ENCODE data around the gene GYPA. TPM values are rescaled to one million over a fixed set of nuclear protein-coding genes. Genes with fewer than 3 reads are reported as not detected.
"Not testable (repeated sequence)": the region's sequence is repeated elsewhere in the genome, so short reads cannot be mapped to it uniquely, and the experiment has no call there.

Gene GYPA
- total RNA-seq, 1 donor: under 0.01 TPM

GRCh38 chr4:144130167-144130566 lies 10.4 kb downstream of the GYPA start:
- not testable (repeated sequence) for DNase-seq (ENCODE audit: low read depth in 2 of 3, low spot score in 2 of 3)

- not testable (repeated sequence) for DNase-seq (ENCODE audit: low read depth in 2 of 3, low spot score in 2 of 3)
These were observed 11.1 kb downstream of the GYPA start for GRCh38 chr4:144129336-144129875.

- not testable (repeated sequence) for DNase-seq (ENCODE audit: low read depth in 2 of 3, low spot score in 2 of 3)
These were observed 11.7 kb downstream of the GYPA start for GRCh38 chr4:144128709-144129320.

- DNase-seq (ENCODE audit: low read depth in 2 of 3, low spot score in 2 of 3): not testable (repeated sequence)
These were observed 15.4 kb downstream of the GYPA start for GRCh38 chr4:144125109-144125508.

- peak in 2 of 3 donors; percentile 12 to 60 for DNase-seq (ENCODE audit: low read depth in 2 of 3, low spot score in 2 of 3)
These were observed 16.4 kb downstream of the GYPA start for GRCh38 chr4:144123982-144124635.

- DNase-seq (ENCODE audit: low read depth in 2 of 3, low spot score in 2 of 3): not testable (repeated sequence)
These were observed 17.2 kb downstream of the GYPA start for GRCh38 chr4:144123269-144123668.

GRCh38 chr4:144119752-144120151 lies 20.8 kb downstream of the GYPA start:
- DNase-seq (ENCODE audit: low read depth in 2 of 3, low spot score in 2 of 3): not testable (repeated sequence)

- DNase-seq (ENCODE audit: low read depth in 2 of 3, low spot score in 2 of 3): no peak
These were observed 25.0 kb downstream of the GYPA start for GRCh38 chr4:144115519-144115918.

GRCh38 chr4:144113546-144113945 lies 27.0 kb downstream of the GYPA start:
- DNase-seq (ENCODE audit: low read depth in 2 of 3, low spot score in 2 of 3): no peak

GRCh38 chr4:144104509-144105130 lies 35.9 kb downstream of the GYPA start:
- DNase-seq (ENCODE audit: low read depth in 2 of 3, low spot score in 2 of 3): no peak

GRCh38 chr4:144097776-144098175 lies 42.7 kb downstream of the GYPA start:
- not testable (repeated sequence) for DNase-seq (ENCODE audit: low read depth in 2 of 3, low spot score in 2 of 3)

- DNase-seq (ENCODE audit: low read depth in 2 of 3, low spot score in 2 of 3): peak in 1 of 3 donors; percentile 45
These were observed 46.5 kb downstream of the GYPA start for GRCh38 chr4:144093995-144094394.

- DNase-seq (ENCODE audit: low read depth in 2 of 3, low spot score in 2 of 3): not testable (repeated sequence)
These were observed 49.3 kb downstream of the GYPA start for GRCh38 chr4:144091181-144091580.

- DNase-seq (ENCODE audit: low read depth in 2 of 3, low spot score in 2 of 3): no peak
These were observed 49.8 kb downstream of the GYPA start for GRCh38 chr4:144090744-144091143.

- DNase-seq (ENCODE audit: low read depth in 2 of 3, low spot score in 2 of 3): not testable (repeated sequence)
These were observed 58.5 kb downstream of the GYPA start for GRCh38 chr4:144082053-144082452.

GRCh38 chr4:144080135-144080534 lies 60.4 kb downstream of the GYPA start:
- not testable (repeated sequence) for DNase-seq (ENCODE audit: low read depth in 2 of 3, low spot score in 2 of 3)

- peak in 2 of 3 donors; percentile 23 to 70 for DNase-seq (ENCODE audit: low read depth in 2 of 3, low spot score in 2 of 3)
These were observed 61.8 kb downstream of the GYPA start for GRCh38 chr4:144078746-144079145.

GRCh38 chr4:144061556-144061955 lies 79.0 kb downstream of the GYPA start:
- DNase-seq (ENCODE audit: low read depth in 2 of 3, low spot score in 2 of 3): not testable (repeated sequence)

GRCh38 chr4:144060234-144060859 lies 80.2 kb downstream of the GYPA start:
- peak in 2 of 3 donors; percentile 28 to 65 for DNase-seq (ENCODE audit: low read depth in 2 of 3, low spot score in 2 of 3)

Measured in hematopoietic multipotent progenitor cell (in vitro differentiated cells).